OCI-LY3 (cell line): ENCODE measurements around the gene SIRT2.

ENCODE experiments used
- H2AFZ ChIP-seq: fragments of 200-600, 300-600 bp; shearing (Covaris generic); 2 replicates; pipeline ENCODE4 v1.6.0; 2014; ENCODE audit warnings: antibody characterized with exemption, low read depth, low read length
- H3K27ac ChIP-seq: fragments of 200-600, 300-600 bp; sonication (generic); 2 replicates; pipeline ENCODE4 v1.5.1; 2014; ENCODE audit warnings: mild to moderate bottlenecking, low read length, moderate library complexity, mixed read lengths
- H3K27me3 ChIP-seq: fragments of 200-600, 300-600 bp; sonication (generic); 2 replicates; pipeline ENCODE4 v1.6.1; 2014; ENCODE audit warnings: low read depth, low read length, mixed read lengths
- H3K36me3 ChIP-seq: fragments of 200-600, 300-600 bp; sonication (generic); replicated peaks from 2 replicates; pipeline ENCODE3; 2014; ENCODE audit warnings: low read depth, low read length, mixed read lengths
- H3K4me1 ChIP-seq: fragments of 300-600, 200-600 bp; sonication (generic); 2 replicates; pipeline ENCODE4 v1.6.1; 2014; ENCODE audit warnings: low read length, mixed read lengths
- H3K4me2 ChIP-seq: fragments of 200-600, 300-600 bp; sonication (generic); 2 replicates; pipeline ENCODE4 v1.6.1; 2014; ENCODE audit warnings: low read length, mixed read lengths
- H3K4me3 ChIP-seq: fragments of 300-600, 200-600 bp; sonication (generic); 2 replicates; pipeline ENCODE4 v1.5.1; 2014; ENCODE audit warnings: antibody characterized with exemption, mild to moderate bottlenecking, low read length, moderate library complexity
- H3K79me2 ChIP-seq: fragments of 300-600, 200-600 bp; shearing (Covaris generic); 2 replicates; pipeline ENCODE4 v1.6.1; 2014; ENCODE audit warnings: mild to moderate bottlenecking, low read length, mixed read lengths
- H3K9ac ChIP-seq: fragments of 300-600, 200-600 bp; shearing (Covaris generic); 2 replicates; pipeline ENCODE4 v1.6.0; 2014; ENCODE audit warnings: mild to moderate bottlenecking, low read length, moderate library complexity
- H3K9me3 ChIP-seq: fragments of 200-600, 300-600 bp; shearing (Covaris generic); 2 replicates; pipeline ENCODE4 v1.6.1; 2014; ENCODE audit warnings: low read length, mixed read lengths; ENCODE audit not compliant: insufficient read depth
- H4K20me1 ChIP-seq: fragments of 200-600, 300-600 bp; sonication (generic); 2 replicates; pipeline ENCODE4 v1.6.1; 2016; ENCODE audit warnings: low read length, mixed read lengths; ENCODE audit not compliant: insufficient read depth
- EZH2phosphoT487 ChIP-seq: fragments of 200-600 bp; shearing (Covaris generic); IDR thresholded peaks from 2 replicates; pipeline ENCODE4 v1.6.1; 2018; ENCODE audit warnings: antibody characterized with exemption, mixed run types, low read depth
- TF ChIP-seq, protein P1 (sequence below): fragments of 200-600, 300-600 bp; sonication (generic); IDR thresholded peaks from 2 replicates; pipeline ENCODE4 v1.5.1; 2014; ENCODE audit warnings: antibody characterized with exemption, low read length, low read depth

SIRT2 gene

DNA sequence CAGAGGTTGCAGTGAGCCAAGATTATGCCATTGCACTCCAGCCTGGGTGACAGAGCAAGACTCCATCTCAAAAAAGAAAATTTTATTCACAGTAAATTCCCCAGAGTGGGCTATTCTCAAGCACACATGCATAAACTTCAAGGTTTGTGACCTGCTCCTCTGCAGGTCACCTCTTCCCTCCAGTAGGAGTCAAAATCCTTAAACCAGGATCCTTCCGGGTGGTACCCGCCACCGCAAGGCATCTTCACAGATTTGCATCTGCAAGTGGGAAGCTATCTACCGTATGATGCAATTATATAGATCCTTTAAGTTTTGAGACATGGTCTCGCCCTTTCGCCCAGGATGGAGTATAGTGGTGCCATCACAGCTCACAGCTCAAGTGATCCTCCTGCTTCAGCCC is 64.8 kb downstream of the SIRT2 start:
- Histone ChIP-seq H3K4me1 (peaks cover 9% of the 10 kb centered on the region; the same call in 1 of the 2 replicates), H3K9me3 (no peaks in the 10 kb centered on the region), H3K4me3 (no peak overlapping the region), H3K36me3 (peaks cover 45% of the 10 kb centered on the region), H3K4me2 (no peak overlapping the region), H3K27ac (no peak overlapping the region), H3K79me2 (peaks cover 9% of the 10 kb centered on the region; the same call in 1 of the 2 replicates), H2AFZ (no peak overlapping the region), H3K9ac (no peak overlapping the region), H3K27me3 (no peaks in the 10 kb centered on the region), H4K20me1 (peaks cover 17% of the 10 kb centered on the region; the same call in 1 of the 2 replicates)
- TF ChIP-seq, protein P1, sequence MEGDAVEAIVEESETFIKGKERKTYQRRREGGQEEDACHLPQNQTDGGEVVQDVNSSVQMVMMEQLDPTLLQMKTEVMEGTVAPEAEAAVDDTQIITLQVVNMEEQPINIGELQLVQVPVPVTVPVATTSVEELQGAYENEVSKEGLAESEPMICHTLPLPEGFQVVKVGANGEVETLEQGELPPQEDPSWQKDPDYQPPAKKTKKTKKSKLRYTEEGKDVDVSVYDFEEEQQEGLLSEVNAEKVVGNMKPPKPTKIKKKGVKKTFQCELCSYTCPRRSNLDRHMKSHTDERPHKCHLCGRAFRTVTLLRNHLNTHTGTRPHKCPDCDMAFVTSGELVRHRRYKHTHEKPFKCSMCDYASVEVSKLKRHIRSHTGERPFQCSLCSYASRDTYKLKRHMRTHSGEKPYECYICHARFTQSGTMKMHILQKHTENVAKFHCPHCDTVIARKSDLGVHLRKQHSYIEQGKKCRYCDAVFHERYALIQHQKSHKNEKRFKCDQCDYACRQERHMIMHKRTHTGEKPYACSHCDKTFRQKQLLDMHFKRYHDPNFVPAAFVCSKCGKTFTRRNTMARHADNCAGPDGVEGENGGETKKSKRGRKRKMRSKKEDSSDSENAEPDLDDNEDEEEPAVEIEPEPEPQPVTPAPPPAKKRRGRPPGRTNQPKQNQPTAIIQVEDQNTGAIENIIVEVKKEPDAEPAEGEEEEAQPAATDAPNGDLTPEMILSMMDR: no peak

DNA sequence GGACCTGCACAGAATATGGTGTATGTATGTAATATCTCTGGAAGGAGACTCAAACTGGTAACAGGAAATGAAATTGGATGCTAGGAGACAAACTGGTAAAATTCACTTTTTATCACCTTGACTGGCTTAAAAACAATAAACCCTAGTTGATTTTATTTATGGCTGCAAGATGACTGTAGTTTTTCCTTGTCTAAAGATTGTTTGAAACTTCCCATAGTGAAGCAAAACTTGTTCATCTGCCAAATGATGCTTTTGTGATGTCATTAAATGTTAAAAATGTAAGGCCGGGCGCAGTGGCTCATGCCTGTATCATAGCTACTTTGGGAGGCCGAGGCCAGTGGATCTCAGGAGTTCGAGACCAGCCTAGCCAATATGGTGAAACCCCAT is 65.3 kb downstream of the SIRT2 start:
- Histone ChIP-seq H3K9me3 (no peaks in the 10 kb centered on the region), H4K20me1 (peaks cover 12% of the 10 kb centered on the region; the same call in 1 of the 2 replicates), H3K4me1 (peaks cover 9% of the 10 kb centered on the region; the same call in 1 of the 2 replicates), H3K27ac (no peak overlapping the region), H3K36me3 (peaks cover 40% of the 10 kb centered on the region), H3K79me2 (peaks cover 9% of the 10 kb centered on the region; the same call in 1 of the 2 replicates), H3K4me3 (no peak overlapping the region), H2AFZ (no peak overlapping the region), H3K27me3 (no peaks in the 10 kb centered on the region), H3K9ac (no peak overlapping the region), H3K4me2 (no peak overlapping the region)
- TF ChIP-seq, protein P1: no peak
- TF ChIP-seq EZH2phosphoT487: no peak

DNA sequence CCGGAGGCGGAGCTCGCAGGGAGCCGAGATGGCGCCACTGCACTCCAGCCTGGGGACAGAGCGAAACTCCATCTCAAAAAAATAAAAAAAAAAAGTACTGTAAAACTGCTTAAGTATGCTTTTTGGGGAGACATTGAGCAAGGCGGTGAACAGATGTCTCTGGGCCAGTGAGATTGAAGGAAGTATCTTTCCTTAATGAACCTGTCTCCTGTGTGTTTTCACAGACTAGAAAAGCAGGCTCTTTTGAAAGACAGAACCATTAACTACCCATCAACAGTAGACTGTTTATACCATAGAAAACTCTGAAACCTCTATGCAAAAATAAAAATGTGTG is 66.4 kb downstream of the SIRT2 start:
- no peak for TF ChIP-seq EZH2phosphoT487
- TF ChIP-seq, protein P1: no peak
- Histone ChIP-seq H3K9ac (no peak overlapping the region), H3K79me2 (peaks cover 9% of the 10 kb centered on the region; the same call in 1 of the 2 replicates), H3K27me3 (no peaks in the 10 kb centered on the region), H3K4me3 (no peak overlapping the region), H3K36me3 (peaks cover 34% of the 10 kb centered on the region), H3K4me2 (no peak overlapping the region), H3K9me3 (no peaks in the 10 kb centered on the region), H3K4me1 (peaks cover 9% of the 10 kb centered on the region; the same call in 1 of the 2 replicates), H4K20me1 (0 out of 2 replicates have a peak, but pooled peaks cover 6% of the 10 kb centered on the region), H2AFZ (no peak overlapping the region), H3K27ac (no peak overlapping the region)

DNA sequence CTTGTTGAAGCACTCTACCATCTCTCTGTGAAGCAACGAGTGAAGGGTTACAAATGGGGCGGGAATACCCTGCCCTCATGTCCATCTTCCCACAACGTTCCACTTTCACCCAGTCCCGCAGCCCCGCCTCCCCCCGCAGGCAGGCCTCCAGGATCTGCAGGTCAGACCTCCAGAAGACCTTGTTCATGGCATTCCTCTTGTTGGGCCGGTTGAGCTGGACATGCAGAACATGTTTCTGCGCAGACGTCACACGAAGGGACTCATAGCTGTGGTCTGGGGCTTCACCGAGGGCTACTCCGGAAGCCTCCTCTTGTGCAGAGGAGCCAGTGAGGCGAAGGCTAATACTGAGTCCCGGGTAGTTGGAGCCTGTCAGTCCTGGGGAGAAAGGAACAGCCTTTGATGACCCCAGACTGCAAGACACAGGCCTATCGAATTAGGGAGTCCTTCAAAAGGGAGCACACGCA is 68.2 kb downstream of the SIRT2 start:
- Histone ChIP-seq H3K27ac (peak overlapping the region; percentile 71), H3K4me1 (peaks cover 9% of the 10 kb centered on the region; the same call in 1 of the 2 replicates), H3K79me2 (peaks cover 9% of the 10 kb centered on the region; the same call in 1 of the 2 replicates), H4K20me1 (no peaks in the 10 kb centered on the region), H2AFZ (peak overlapping the region; percentile 83), H3K9me3 (no peaks in the 10 kb centered on the region), H3K36me3 (peaks cover 26% of the 10 kb centered on the region), H3K27me3 (no peaks in the 10 kb centered on the region), H3K4me2 (peak overlapping the region; percentile 82), H3K4me3 (peak overlapping the region; percentile 82), H3K9ac (peak overlapping the region; percentile 91)
- no peak for TF ChIP-seq EZH2phosphoT487
- TF ChIP-seq, protein P1: no peak
